ENCODE results near the gene MAGI2. TPM values are rescaled to one million over a fixed set of nuclear protein-coding genes. Genes with fewer than 3 reads are reported as not detected.

MAGI2 gene
- total RNA-seq, 1 donor from 2014 or later: 13.3 TPM

DNA sequence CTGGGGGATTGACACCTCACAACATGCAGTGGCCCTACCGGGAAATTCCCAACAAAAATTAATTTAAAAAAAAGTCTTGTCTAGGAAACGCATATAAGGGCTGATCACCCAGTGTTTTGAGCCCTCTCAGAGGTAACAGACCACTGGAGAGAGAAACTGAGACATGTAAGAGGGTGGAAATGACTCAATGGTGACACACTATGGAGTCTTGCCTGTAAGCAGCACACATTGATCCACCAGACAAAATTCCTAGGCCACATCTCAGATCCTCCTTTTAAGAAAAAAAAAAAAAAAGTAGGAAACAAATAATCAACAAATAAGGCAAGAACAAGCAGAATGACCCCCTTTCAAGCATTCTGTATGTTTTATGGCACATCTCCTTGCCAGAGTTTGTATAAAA, 296.2 kb downstream of the MAGI2 start:
- H3K36me3 Mint-ChIP-seq: no peaks in the 10 kb centered on the region
- no peaks in the 10 kb centered on the region for H3K27me3 Mint-ChIP-seq
- H3K27ac Mint-ChIP-seq: no peak overlapping the region
- no peak for DNase-seq (ENCODE audit: extremely low spot score, unreplicated experiment)
- H3K4me1 Mint-ChIP-seq (ENCODE audit: unreplicated experiment): no peaks in the 10 kb centered on the region
- TF ChIP-seq, protein P1, sequence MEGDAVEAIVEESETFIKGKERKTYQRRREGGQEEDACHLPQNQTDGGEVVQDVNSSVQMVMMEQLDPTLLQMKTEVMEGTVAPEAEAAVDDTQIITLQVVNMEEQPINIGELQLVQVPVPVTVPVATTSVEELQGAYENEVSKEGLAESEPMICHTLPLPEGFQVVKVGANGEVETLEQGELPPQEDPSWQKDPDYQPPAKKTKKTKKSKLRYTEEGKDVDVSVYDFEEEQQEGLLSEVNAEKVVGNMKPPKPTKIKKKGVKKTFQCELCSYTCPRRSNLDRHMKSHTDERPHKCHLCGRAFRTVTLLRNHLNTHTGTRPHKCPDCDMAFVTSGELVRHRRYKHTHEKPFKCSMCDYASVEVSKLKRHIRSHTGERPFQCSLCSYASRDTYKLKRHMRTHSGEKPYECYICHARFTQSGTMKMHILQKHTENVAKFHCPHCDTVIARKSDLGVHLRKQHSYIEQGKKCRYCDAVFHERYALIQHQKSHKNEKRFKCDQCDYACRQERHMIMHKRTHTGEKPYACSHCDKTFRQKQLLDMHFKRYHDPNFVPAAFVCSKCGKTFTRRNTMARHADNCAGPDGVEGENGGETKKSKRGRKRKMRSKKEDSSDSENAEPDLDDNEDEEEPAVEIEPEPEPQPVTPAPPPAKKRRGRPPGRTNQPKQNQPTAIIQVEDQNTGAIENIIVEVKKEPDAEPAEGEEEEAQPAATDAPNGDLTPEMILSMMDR (conservative IDR thresholded peaks at IDR 0.05): no peak
- H3K4me3 Mint-ChIP-seq: no peak overlapping the region
- H3K9me3 Mint-ChIP-seq: no peaks in the 10 kb centered on the region

DNA sequence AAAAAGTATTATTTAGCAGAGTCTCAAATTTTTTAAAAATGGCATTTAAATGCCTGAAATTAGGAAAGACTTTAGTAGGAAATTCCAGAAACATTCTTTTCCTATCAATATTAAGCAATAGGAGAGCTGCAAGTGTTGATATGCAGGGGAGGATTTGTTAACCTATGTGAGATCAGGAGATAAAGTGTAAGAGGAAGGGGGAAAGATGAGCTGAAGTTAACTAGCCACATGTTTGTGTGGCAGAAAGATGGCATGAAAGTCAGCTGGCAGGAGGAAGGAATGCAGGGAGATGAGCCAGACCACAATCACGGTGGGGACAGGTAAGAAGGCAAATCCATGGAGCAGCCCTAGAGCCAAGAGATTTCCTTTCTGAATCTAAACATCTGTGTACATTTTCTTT, 303.6 kb downstream of the MAGI2 start:
- H3K4me3 Mint-ChIP-seq: no peak overlapping the region
- no peaks in the 10 kb centered on the region for H3K4me1 Mint-ChIP-seq (ENCODE audit: unreplicated experiment)
- DNase-seq (ENCODE audit: extremely low spot score, unreplicated experiment): no peak
- H3K27ac Mint-ChIP-seq: no peak overlapping the region
- no peaks in the 10 kb centered on the region for H3K27me3 Mint-ChIP-seq
- TF ChIP-seq, protein P1 (conservative IDR thresholded peaks at IDR 0.05): no peak
- H3K9me3 Mint-ChIP-seq: no peaks in the 10 kb centered on the region
- no peaks in the 10 kb centered on the region for H3K36me3 Mint-ChIP-seq

DNA sequence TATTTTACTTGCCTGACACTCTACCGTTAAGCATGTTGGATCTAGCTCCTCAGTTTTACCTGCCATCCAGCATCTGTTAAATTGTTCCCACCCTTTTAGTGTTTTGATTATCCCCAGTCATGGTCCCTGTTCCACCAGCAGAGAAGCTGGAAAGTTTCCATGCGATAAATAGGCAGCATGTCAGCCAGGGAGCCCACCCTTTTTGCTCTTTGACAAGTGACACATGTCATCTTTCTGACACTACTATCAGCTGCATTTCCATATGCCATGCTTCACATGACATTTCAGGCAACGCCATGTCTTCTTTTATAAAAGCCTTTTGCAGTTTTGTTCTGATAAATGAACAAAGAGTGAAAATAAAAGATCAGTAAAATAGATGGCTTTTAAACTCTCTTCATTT, 310.8 kb downstream of the MAGI2 start:
- H3K27me3 Mint-ChIP-seq: no peaks in the 10 kb centered on the region
- H3K9me3 Mint-ChIP-seq: no peaks in the 10 kb centered on the region
- no peak overlapping the region for H3K4me3 Mint-ChIP-seq
- H3K4me1 Mint-ChIP-seq (ENCODE audit: unreplicated experiment): no peaks in the 10 kb centered on the region
- DNase-seq (ENCODE audit: extremely low spot score, unreplicated experiment): no peak
- TF ChIP-seq, protein P1 (conservative IDR thresholded peaks at IDR 0.05): no peak
- H3K36me3 Mint-ChIP-seq: no peaks in the 10 kb centered on the region
- no peak overlapping the region for H3K27ac Mint-ChIP-seq

DNA sequence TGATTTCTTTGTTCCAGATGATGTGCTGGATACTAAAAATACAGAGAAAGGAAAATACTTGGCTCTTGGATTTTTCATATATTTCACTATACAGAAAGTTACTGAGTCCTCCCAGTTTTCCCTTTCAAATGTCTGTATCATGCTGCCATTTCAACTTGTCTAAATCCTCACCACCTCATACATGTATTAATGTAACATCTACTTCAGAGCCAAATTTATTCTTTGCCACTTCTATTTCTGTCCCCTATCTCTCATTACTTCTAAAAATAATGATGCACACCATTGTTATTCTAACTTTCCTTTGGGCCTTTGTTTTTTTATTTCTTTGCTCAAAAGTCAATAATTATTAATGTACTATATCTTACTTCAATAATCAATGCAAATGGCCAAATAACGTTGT, 312.2 kb downstream of the MAGI2 start:
- Mint-ChIP-seq H3K9me3 (no peaks in the 10 kb centered on the region), H3K4me3 (no peak overlapping the region), H3K27me3 (no peaks in the 10 kb centered on the region), H3K27ac (no peak overlapping the region), H3K36me3 (no peaks in the 10 kb centered on the region), H3K4me1 (ENCODE audit: unreplicated experiment) (no peaks in the 10 kb centered on the region)
- TF ChIP-seq, protein P1 (conservative IDR thresholded peaks at IDR 0.05): no peak
- no peak for DNase-seq (ENCODE audit: extremely low spot score, unreplicated experiment)

- Mint-ChIP-seq H3K27me3 (no peaks in the 10 kb centered on the region), H3K9me3 (no peaks in the 10 kb centered on the region), H3K27ac (no peak overlapping the region), H3K4me3 (no peak overlapping the region), H3K36me3 (no peaks in the 10 kb centered on the region), H3K4me1 (ENCODE audit: unreplicated experiment) (no peaks in the 10 kb centered on the region)
- TF ChIP-seq, protein P1 (conservative IDR thresholded peaks at IDR 0.05): no peak
- no peak for DNase-seq (ENCODE audit: extremely low spot score, unreplicated experiment)
Measured at GRCh38 chr7:79137942-79138341, 315.5 kb downstream of the MAGI2 start.

- H3K4me3 Mint-ChIP-seq: no peak overlapping the region
- no peak overlapping the region for H3K27ac Mint-ChIP-seq
- TF ChIP-seq, protein P1 (conservative IDR thresholded peaks at IDR 0.05): no peak
Measured at GRCh38 chr7:79132844-79133451, 320.5 kb downstream of the MAGI2 start.

More at GRCh38 chr7:79132844-79133451, 320.5 kb downstream of the MAGI2 start:
- Mint-ChIP-seq H3K4me1 (ENCODE audit: unreplicated experiment) (no peaks in the 10 kb centered on the region), H3K9me3 (no peaks in the 10 kb centered on the region), H3K27me3 (no peaks in the 10 kb centered on the region), H3K36me3 (no peaks in the 10 kb centered on the region)
- DNase-seq (ENCODE audit: extremely low spot score, unreplicated experiment): no peak
